H4 (cell line): ENCODE data around the gene ZNHIT1. TPM values are rescaled to one million over a fixed set of nuclear protein-coding genes. Genes with fewer than 3 reads are reported as not detected.

Experiments used
- total RNA-seq: library from RNA; depleted of rRNA; stranded (reverse); fragments of >200 nt; shearing (Covaris generic); gene quantifications from 2 replicates; pipeline ENCODE4 v1.2.3, GENCODE V29; 2014; rRNA removed

The ZNHIT1 gene
- total RNA-seq, 1 experiment from 2014 or later: 87.9 TPM

Other genes with a start within 250 kb of the ZNHIT1 start
- 0.54 and 1.0 TPM in 2 replicates for gene MUC12, start 248.6 kb upstream of the ZNHIT1 start, total RNA-seq
- gene MUC17, start 198.1 kb upstream of the ZNHIT1 start, total RNA-seq: not detected in 2 replicates
- gene TRIM56, start 132.7 kb upstream of the ZNHIT1 start, total RNA-seq: 3.4 and 4.6 TPM in 2 replicates
- 11.1 and 12.7 TPM in 2 replicates for gene SERPINE1, start 91.1 kb upstream of the ZNHIT1 start, total RNA-seq
- 148 and 186 TPM in 2 replicates for gene AP1S1, start 63.7 kb upstream of the ZNHIT1 start, total RNA-seq
- gene VGF, start 52.6 kb upstream of the ZNHIT1 start, total RNA-seq: 3.6 and 7.1 TPM in 2 replicates
- gene NAT16, start 37.9 kb upstream of the ZNHIT1 start, total RNA-seq: not detected in 2 replicates
- not detected in 2 replicates for gene MOGAT3, start 17.1 kb upstream of the ZNHIT1 start, total RNA-seq
- gene PLOD3, start 584 bp upstream of the ZNHIT1 start, total RNA-seq: 32.7 and 41.3 TPM in 2 replicates
- gene CLDN15, start 19.6 kb downstream of the ZNHIT1 start, total RNA-seq: 0.99 and 6.0 TPM in 2 replicates
- 115 and 118 TPM in 2 replicates for gene FIS1, start 26.9 kb downstream of the ZNHIT1 start, total RNA-seq
- gene IFT22, start 103.6 kb downstream of the ZNHIT1 start, total RNA-seq: 60.2 and 63.4 TPM in 2 replicates
- not detected in 2 replicates for gene COL26A1, start 144.7 kb downstream of the ZNHIT1 start, total RNA-seq